Stimulated activated CD8-positive, alpha-beta memory T cell treated with anti-CD3 and anti-CD28 coated beads, Interleukin-7, amount 100 ng/mL, for 1 hour (primary cell): ENCODE data around the gene ARHGEF12.

Source experiments
- DNase-seq, 2 donors: peaks; one replicate each; pipeline ENCODE4 v3.0.0-alpha.2; 2020; ENCODE audit warnings: low read depth in 2 of 2

Gene ARHGEF12

DNA sequence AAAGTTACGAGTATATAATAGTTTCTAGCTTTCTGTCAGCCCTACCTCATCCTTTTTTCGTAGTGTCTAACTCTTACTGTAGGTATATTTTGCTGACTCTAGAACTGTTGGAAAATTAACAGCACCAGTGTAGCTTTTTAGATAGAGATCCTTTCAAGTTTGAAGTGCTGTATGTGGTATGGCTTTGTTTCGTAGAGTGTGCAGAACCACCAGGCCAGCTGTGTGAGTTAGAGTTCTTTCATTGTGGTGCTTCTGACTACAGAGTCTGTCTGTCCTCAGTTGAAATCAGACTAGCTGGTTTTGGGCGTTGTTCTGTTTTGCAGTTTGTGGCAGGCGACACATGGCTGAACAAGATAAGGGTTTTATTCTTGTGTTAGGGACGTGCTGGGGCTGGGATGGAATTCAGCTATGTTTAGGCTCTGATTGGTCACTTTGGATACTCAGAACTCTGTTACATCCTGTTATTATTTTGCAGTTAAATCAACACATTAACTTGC is 3.2 kb downstream of the ARHGEF12 start:
- no peak for DNase-seq

GRCh38 chr11:120340529-120340928 is 4.3 kb downstream of the ARHGEF12 start:
- DNase-seq: no peak

DNA sequence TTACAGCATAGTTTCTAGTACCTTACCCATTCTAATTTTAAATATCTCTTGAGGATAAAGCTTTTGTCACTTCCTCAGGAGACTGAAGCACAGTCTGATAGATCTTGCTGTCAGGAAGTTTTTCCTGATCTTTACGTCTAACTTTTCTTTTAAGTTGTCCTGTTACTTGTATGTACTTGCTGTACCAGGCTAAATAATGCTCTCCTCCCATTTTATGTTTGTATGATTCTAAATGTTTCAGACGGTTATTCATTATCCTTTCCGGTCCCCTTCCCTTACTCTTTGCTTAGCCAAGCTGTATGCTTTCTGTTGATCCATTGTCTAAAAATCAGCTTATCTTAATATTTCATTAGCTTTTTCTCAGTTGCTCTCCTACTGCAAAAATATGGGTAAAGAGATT is 6.0 kb downstream of the ARHGEF12 start:
- no peak for DNase-seq

DNA sequence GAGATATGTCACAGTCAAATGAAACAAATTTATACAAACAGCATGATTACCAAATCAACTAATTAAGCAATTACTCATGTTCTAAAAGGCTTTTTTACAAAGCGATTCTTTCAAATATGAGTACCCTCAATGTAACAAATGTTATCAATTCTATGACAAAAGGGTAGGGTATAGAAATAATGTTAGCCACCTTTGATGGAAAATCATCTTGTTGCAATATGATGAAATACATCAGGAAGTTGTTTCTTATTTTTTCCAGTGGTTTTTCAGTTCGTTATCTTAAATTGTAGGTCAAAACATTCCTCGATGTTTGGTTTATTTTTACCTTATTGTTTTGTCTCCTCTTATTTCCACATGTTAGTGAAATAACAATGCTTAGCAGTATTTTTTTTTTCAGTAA is 6.5 kb downstream of the ARHGEF12 start:
- DNase-seq: no peak

DNA sequence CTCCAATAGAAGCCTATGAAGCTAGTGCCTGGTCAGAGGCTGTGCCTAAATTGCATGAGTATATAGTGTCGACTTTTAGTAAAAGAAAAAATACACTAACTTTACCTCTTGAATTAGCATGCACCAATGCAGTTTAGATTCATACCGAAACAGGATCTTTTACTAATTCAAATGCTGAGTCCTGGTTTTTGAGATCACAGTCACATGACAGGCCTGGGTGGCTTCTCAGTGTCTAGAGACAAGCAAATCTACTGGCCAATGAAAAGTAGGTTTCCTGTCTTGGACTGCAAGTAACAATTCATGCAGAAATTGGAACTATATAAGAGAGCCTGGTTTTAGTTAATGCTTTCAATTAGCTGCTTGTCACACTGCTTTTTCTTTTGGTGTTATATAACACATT is 7.2 kb downstream of the ARHGEF12 start:
- DNase-seq: no peak

DNA sequence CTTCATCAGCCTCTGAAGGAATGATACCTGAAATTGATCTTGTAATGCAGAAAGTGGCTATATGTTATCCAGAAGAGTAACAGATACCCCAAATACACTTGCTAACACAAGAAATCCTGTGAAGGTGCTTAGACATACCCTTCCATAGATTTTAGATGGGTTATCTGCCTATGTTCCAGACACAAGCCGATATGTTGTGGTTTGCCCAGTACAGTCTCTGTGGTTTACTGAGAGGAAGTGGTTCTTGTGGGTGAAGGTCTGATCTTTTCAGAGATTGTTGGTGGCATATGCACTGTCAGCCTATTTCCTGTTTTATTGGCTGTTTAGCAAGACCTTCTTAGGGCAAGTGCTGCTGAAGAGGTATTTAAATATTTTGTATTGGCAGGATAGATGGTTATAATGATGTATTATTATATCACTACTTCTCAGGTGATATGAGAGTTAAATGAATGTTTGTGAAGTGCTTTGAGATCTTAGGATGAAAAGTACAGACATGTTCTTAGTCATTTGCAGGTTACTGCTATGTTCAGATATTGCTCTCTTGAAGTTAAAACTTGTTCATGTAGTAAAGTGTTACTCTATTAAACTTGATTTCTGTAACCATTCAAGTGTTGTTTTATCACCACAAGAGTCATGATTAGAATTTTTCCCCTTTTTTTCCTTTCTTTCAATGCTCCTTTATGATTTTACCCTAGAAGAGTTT is 8.2 kb downstream of the ARHGEF12 start:
- DNase-seq: no peak

DNA sequence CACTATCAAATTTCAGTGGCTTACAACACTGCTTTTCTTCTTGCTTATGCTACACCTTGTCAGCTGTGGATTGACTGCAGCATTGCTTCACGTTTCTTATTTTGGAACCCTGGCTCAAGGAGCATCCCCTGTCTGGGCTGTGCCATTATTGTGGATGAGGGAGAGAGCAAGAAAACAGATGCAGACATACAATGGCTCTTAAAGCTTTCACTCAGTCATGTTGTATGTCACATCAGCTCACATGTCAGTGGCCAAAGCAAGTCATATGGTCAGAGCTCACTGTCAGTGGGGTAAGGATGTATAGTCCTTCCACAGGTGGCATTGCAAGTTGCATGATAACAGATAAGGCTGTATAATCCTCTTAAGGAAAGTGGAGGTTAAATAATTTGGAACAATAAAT is 10.0 kb downstream of the ARHGEF12 start:
- no peak for DNase-seq

- DNase-seq: no peak
Observed at GRCh38 chr11:120350637-120351036, 14.4 kb downstream of the ARHGEF12 start.

DNA sequence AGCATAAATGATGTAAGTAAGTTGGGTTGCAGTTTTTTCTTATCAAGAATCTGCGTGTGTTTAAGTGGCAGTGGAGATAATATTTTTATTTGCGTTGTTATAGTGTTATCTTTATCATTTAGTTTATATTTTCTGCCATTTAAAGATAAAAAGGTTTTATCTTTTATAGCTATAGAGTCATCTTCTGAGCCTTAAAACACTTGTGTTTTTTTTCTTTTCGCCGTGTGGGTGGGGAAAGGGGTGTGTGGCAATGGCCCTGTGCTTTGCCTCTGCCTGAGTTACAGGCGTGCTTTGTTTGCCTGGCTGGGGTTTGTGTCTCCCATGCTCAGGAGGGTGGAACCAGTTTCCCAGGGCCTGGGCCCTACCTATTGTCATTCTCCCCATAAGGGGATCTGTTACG is 16.2 kb downstream of the ARHGEF12 start:
- no peak for DNase-seq

- no peak for DNase-seq
Observed at GRCh38 chr11:120354068-120354467, 17.9 kb downstream of the ARHGEF12 start.

DNA sequence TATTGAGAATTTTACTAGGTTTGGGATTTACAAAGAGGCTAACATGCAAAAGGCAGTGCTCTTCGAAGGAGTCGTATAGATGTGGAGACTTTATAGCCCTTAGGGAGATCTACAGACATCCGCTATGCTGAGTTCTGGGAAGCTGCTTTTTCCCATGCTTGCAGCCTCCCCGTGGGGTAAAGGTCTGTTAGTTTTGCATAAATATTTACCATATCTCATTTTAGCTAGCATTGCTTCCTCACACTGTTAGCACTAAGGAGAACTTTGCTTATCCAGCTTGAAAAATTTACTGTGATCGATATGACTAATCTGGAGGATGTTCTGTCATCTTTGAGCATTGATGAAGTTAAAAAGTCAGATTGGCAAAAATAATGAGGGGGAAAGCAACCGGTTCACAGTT is 18.6 kb downstream of the ARHGEF12 start:
- no peak for DNase-seq

DNA sequence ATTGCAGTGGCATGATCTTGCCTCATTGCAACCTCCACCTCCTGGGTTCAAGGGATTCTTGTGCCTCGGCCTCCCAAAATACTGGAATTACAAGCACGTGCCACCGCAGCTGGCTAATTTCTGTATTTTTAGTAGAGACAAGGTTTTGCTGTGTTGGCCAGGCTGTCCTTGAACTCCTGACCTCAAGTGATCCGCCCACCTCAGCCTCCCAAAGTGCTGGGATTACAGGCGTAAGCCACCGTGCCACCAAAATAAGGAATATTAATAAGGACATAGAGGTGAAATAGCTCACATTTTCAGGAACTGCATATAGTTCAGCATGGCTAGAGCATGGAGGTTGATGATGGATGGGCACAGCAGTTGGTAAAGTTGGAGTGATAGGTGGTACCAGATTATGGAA is 21.4 kb downstream of the ARHGEF12 start:
- DNase-seq: no peak

DNA sequence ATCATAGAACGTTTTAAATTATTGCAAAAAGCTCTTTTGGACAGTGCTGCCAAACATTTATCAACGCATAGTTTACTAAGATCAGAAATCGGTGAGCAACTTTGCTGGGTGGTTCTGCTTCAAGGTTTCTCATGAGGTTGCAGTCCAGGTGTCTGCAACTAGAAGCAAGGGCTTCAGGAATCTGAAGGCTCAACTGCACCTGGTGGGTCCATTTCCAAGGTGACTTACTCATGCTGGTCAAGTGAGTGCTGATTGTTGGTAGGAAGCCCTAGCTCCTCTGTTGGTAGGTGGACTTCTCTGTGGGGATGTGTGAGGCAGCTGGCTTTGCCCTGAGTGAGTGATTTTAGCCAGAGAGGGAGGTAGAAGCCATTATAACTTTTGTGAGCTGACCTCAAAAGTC is 22.5 kb downstream of the ARHGEF12 start:
- DNase-seq: no peak

DNA sequence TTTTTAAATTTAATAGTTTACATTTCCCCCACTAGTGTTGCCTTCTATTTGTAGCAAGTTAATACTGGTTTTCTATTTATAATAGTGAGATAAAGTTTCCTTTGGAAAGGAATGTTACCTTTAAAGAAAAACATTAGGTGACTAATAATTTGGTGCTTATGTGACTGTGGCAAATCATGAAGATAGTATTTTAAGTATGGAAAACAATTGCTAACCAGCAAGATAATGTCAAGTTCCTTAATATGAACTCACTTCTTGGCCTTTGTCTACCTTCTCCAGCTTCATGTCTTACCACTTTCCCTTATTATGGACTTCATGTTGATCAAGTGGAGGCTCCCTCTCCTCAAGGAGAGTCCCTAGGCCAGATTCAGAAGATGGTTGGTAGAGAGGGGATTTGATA is 27.2 kb downstream of the ARHGEF12 start:
- DNase-seq: no peak

GRCh38 chr11:120365512-120365911 is 29.3 kb downstream of the ARHGEF12 start:
- DNase-seq: no peak

DNA sequence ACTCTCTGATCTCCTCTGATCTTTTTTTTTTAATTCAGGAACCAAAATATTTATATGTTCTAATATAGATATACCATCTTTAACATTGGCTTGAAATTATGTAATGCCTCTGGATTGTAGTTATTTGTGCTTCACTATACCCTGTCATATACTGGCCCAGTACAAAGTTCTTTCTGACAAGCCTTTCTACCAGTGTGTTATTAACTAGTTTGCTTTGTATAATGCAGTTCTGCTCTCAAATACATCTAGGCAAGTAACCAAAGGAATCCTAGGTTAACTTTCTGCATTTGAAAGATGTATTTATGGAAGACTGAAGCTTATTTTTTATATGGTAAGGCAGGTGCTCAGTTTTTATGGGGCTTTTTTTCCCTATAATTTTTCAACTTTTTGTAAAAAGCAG is 36.1 kb downstream of the ARHGEF12 start:
- DNase-seq: no peak

DNA sequence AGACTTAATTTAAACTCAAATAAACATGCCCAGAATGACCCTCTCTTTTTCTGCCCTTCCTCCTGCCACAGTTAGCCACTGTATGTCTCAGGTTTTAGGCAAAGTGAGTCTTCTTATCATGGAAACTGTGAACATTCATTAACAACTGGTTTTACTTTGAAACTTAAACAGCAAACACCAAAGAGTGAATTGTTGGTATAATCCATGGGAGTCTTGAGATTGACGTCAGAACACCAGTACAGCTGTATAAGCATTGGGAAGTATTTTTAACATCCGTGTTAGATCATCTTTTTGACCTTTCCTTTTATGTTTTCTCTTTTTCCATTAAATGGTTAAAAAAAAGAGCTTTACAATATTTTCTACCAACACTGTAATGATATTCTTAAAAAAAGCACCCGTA is 38.9 kb downstream of the ARHGEF12 start:
- no peak for DNase-seq

DNA sequence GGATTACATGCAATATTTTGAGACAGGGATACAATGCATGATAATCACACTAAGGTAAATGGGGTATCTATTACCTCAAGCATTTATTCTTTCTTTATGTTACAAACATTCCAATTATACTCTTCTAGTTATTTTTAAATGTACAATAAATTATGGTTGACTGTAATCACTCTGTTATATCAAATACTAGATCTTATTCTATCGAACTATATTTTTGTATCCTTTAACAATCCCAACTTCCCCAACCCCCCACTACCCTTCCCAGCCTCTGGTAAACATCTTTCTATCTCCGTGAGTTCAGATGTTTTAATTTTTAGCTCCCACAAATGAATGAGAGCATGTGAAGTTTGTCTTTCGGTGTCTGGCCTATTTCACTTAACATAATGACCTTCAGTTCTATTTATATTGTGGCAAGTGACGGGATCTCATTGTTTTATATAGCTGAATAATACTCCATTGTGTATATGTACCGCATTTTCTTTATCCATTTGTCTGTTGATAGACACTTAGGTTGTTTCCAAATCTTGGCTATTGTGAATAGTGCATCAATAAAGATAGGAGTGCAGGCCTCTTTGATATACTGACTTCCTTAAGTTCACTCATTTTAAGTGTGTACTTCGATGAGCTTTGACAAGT is 40.5 kb downstream of the ARHGEF12 start:
- DNase-seq: no peak

DNA sequence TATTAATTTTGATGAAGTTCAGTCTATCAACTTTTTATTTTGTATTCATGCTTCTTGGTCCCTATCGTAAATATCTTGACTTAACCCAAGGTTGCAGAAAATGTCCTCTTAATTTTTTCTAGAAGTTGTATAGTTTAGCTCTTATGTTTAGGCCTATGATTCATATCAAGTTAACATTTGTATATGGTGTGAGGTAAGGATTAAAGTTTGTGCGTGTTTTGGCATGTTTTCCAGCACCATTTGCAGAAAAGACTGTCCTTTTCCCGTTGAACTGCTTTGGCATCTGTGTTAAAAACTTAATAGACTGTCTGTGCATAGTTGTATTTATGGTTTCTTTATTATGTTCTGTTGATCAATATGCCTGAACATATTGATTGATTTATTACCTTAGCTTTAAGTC is 42.3 kb downstream of the ARHGEF12 start:
- DNase-seq: no peak

DNA sequence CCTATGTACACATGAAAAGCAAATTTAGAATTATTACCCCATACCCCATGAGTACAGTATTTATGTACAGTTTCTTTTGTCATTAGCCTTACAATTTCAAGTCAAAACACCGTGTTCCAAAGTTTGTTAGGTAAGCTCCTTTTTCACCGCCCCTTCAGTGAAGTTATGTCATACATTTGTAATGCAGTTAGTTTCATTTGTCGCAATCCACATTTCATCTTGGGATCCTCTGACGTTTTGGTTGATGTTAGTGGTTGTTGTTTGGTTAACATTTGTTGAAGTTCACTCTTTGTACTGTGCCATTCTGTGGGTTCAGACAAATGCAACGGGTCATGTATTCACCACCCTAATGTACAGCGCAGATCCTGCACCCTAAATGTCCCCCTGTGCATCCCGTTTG is 45.2 kb downstream of the ARHGEF12 start:
- no peak for DNase-seq

DNA sequence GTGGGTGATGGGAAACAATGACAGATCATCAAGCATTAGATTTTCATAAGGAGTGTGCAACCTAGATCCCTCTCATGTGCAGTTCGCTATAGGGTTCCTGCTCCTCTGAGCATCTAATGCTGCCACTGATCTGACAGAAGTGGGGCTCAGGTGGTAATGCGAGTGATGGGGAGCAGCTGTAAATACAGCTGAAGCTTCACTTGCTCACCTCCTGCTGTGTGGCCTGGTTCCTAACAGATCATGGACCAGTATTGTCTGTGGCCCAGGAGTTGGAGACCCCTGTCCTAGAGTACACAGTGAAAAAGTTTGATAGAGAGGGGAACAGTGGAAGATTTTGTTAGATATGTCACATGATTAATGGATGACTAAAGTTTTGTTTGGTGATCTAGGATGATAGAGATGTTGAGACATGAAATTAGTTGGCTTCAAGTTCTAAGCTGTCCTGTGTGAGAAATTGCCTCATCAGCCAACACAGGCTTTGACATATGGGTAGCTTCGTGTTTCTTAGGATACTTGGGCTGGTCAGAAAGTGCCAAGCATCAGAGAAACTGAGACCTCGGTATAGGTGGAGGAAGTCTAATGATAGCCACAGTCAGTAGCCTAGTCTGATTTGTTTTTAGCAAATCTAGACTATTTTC is 47.4 kb downstream of the ARHGEF12 start:
- no peak for DNase-seq

DNA sequence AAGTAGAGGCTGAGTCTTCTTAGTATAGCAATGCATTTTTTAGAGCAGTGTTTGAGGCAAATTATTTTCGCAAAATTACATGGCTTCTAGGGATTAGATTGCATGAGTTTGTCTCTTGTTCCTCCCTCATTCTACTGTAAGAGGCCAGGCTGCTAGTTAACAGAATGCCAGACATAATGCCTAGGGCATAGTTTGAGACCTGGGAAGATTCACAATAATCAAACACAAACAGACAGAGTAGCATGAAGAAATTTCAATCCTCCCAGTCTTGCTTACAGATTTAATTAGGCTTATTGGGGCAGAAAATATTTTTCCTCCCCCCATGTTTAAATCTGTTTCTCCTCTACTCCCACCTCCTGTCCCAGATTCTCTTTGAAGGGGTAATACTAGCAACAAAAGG is 48.3 kb downstream of the ARHGEF12 start:
- DNase-seq: no peak

- no peak for DNase-seq
Observed at GRCh38 chr11:120385110-120385509, 48.9 kb downstream of the ARHGEF12 start.
